B cell (primary cell): ENCODE data around the gene AKIP1. TPM values are rescaled to one million over a fixed set of nuclear protein-coding genes. Genes with fewer than 3 reads are reported as not detected.

ENCODE experiments used
- ATAC-seq: fragments of 200-7000 bp; cut with Tn5 transposase; one replicate; pipeline ENCODE4 v1.10.0; 2021; ENCODE audit warnings: low read depth, mild to moderate bottlenecking, moderate number of reproducible peaks, moderate library complexity
- CTCF ChIA-PET: fragments of 350-600 bp; sonication (Branson Sonifier 250); formaldehyde crosslinking; loops from one replicate; lab custom pipeline; 2021; ENCODE audit warnings: antibody characterized with exemption, inconsistent platforms; lab: Charles Lee
- POLR2A ChIA-PET: fragments of 350-600 bp; sonication (Branson Sonifier 250); formaldehyde crosslinking; loops from one replicate; lab custom pipeline; 2021; ENCODE audit warnings: antibody characterized with exemption; lab: Charles Lee
- DNase-seq: peaks from one replicate; pipeline ENCODE4 v3.0.0; 2013
- H2AFZ ChIP-seq: 2 replicates; pipeline ENCODE4 v1.6.1; 2012; ENCODE audit warnings: mild to moderate bottlenecking, low read depth, low read length; ENCODE audit not compliant: insufficient read depth, poor library complexity, severe bottlenecking
- H3K27ac ChIP-seq, 2 donors: 1 replicate in 1 of 2; 2 replicates in 1 of 2; pipeline ENCODE4 v1.5.1; 2012 to 2013; ENCODE audit warnings: low read length in 2 of 2, mild to moderate bottlenecking in 2 of 2, moderate library complexity in 1 of 2
- H3K27me3 ChIP-seq, 4 experiments: fragments of 200-600 bp in 1 of 4; sonication (generic) in 1 of 4; replicated peaks in 1 of 4; 1 replicate in 2 of 4; 2 replicates in 2 of 4; pipeline versions ENCODE4 v1.6.1 to v1.7.0; 2013 to 2016; ENCODE audit warnings: low read length in 3 of 4, mild to moderate bottlenecking in 2 of 4, mixed read lengths in 1 of 4, moderate library complexity in 1 of 4; ENCODE audit not compliant: insufficient read depth in 4 of 4, control insufficient read depth in 3 of 4; ENCODE audit errors: control extremely low read depth in 1 of 4
- H3K36me3 ChIP-seq, 2 experiments: replicated peaks in 1 of 2; 1 replicate in 1 of 2; 2 replicates in 1 of 2; pipeline versions ENCODE4 v1.6.1 to v1.7.1; 2013; ENCODE audit warnings: low read length in 1 of 2; ENCODE audit not compliant: insufficient read depth in 2 of 2, control insufficient read depth in 1 of 2; ENCODE audit errors: control extremely low read depth in 1 of 2, extremely low read depth in 1 of 2
- H3K4me1 ChIP-seq, 2 donors: fragments of 200-600 bp in 1 of 2; sonication (generic) in 1 of 2; 1 replicate in 1 of 2; 2 replicates in 1 of 2; pipeline versions ENCODE4 v1.5.1 to v1.6.1; 2013 to 2017; ENCODE audit warnings: low read length in 2 of 2; ENCODE audit not compliant: control insufficient read depth in 2 of 2, insufficient read depth in 2 of 2
- H3K4me2 ChIP-seq: replicated peaks from 2 replicates; pipeline ENCODE3; 2012; ENCODE audit warnings: mild to moderate bottlenecking, low read depth, low read length; ENCODE audit not compliant: poor library complexity, severe bottlenecking
- H3K4me3 ChIP-seq, 5 experiments: fragments of 200-600 bp in 1 of 5; sonication (generic) in 1 of 5; 1 replicate in 3 of 5; 2 replicates in 2 of 5; pipeline versions ENCODE4 v1.5.1 to v1.7.0; 2011 to 2016; ENCODE audit warnings: low read length in 4 of 5, mild to moderate bottlenecking in 4 of 5, low read depth in 2 of 5, control low read depth in 1 of 5, moderate library complexity in 1 of 5; ENCODE audit not compliant: insufficient read depth in 1 of 5; ENCODE audit errors: control extremely low read depth in 1 of 5, extremely low read depth in 1 of 5
- H3K79me2 ChIP-seq: fragments of 200-600 bp; sonication (generic); one replicate; pipeline ENCODE4 v1.6.0; 2016; ENCODE audit warnings: low read length; ENCODE audit not compliant: control insufficient read depth, insufficient read depth
- H3K9ac ChIP-seq: fragments of 200-600 bp; sonication (generic); 2 replicates; pipeline ENCODE4 v1.6.1; 2017; ENCODE audit warnings: mild to moderate bottlenecking, low read length, moderate library complexity
- H3K9me3 ChIP-seq, 3 donors: one replicate each; pipeline versions ENCODE4 v1.6.1 to v1.7.1; 2013; ENCODE audit warnings: low read length in 2 of 3; ENCODE audit not compliant: control insufficient read depth in 2 of 3, insufficient read depth in 1 of 3; ENCODE audit errors: control extremely low read depth in 1 of 3
- H4K20me1 ChIP-seq: 2 replicates; pipeline ENCODE4 v1.6.0; 2012; ENCODE audit warnings: mild to moderate bottlenecking, low read length; ENCODE audit not compliant: insufficient read depth, control insufficient read depth, poor library complexity, severe bottlenecking
- H3K27ac Mint-ChIP-seq: one replicate; pipeline ENCODE4 v1.8.0; 2021; ENCODE audit warnings: mixed read lengths
- H3K27me3 Mint-ChIP-seq: one replicate; pipeline ENCODE4 v1.8.0; 2021; ENCODE audit warnings: mixed read lengths
- H3K4me1 Mint-ChIP-seq: one replicate; pipeline ENCODE4 v1.8.0; 2021; ENCODE audit warnings: mixed read lengths
- H3K4me3 Mint-ChIP-seq: one replicate; pipeline ENCODE4 v1.8.0; 2021; ENCODE audit warnings: mixed read lengths
- H3K9me3 Mint-ChIP-seq: one replicate; pipeline ENCODE4 v1.8.0; 2022; ENCODE audit warnings: mixed read lengths; ENCODE audit not compliant: insufficient read depth
- EZH2 ChIP-seq: IDR thresholded peaks from 2 replicates; pipeline ENCODE4 v1.6.1; 2012; ENCODE audit warnings: borderline replicate concordance, low read depth, mild to moderate bottlenecking, moderate library complexity, low read length; ENCODE audit not compliant: insufficient read depth, poor library complexity, severe bottlenecking
- WGBS: methylation state at CpG from one replicate; pipeline ENCODE4 v1.1.5; 2013; ENCODE audit warnings: missing lambda C conversion rate; ENCODE audit not compliant: insufficient coverage; 5-methylcytosine and 5-hydroxymethylcytosine counted together
- intact Hi-C: fragments of 100-400 bp; cut with micrococcal nuclease; formaldehyde crosslinking; loops from one replicate; pipeline ENCODE4 v1.10.0; 2022
- polyA plus RNA-seq: library from polyadenylated mRNA; depleted of rRNA; stranded (reverse); fragments of >200 nt; gene quantifications from 2 replicates; pipeline ENCODE4 v1.2.3, GENCODE V29; 2012
- total RNA-seq, 2 donors: library from RNA; stranded (reverse); fragments of 120-200 nt in 1 of 2; gene quantifications; 1 replicate in 1 of 2; 2 replicates in 1 of 2; pipeline versions ENCODE4 v1.2.3 to v1.2.4, GENCODE V29; 2013 to 2022
- TF ChIP-seq, protein P1 (sequence below): fragments of 200-600 bp; IDR thresholded peaks from one replicate; pipeline ENCODE4 v1.8.0; 2022; ENCODE audit warnings: antibody characterized with exemption, mild to moderate bottlenecking

AKIP1 gene
- total and polyA plus RNA-seq, 2 donors (not counting 1 experiment from before 2014, with no cell fraction given) = 2.8 to 10.7 TPM

DNA sequence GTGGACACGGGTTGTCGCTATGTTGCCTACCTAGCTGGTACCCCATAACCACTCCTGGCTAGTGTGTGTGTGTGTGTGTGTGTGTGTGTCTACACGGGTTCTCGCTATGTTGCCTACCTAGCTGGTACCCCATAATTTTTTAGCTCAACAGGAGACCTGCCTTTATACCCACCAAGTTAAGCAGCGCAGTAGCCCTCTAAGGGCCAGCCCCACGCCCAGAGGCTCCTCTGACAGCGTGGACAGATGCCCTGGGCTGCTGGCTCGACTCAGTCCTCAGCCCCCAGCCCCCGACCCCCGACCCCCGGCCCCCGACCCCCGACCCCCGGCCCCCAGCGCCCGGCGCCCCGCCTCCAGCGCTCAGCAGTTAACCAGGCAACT is 351 bp upstream of the AKIP1 start:
- intact Hi-C loops = loop anchor here (2.0 to 5.0 kb wide), 2 partner anchors 222 to 318 kb away; partner anchors contain the start of gene STK33
- Histone ChIP-seq H3K27me3 (peaks cover 0 to 3% (median 0%) of the 10 kb centered on the region in 4 experiments), H3K9me3 (no peaks in the 10 kb centered on the region), H3K4me2 (peak overlapping the region; percentile 90), H3K79me2 (no peaks in the 10 kb centered on the region), H3K4me3 (peak overlapping the region; percentile 61 to 78 (median 69)), H4K20me1 (no peaks in the 10 kb centered on the region), H3K4me1 (peaks cover 18 to 26% of the 10 kb centered on the region in 2 donors), H3K27ac (no peak overlapping the region), H3K9ac (peak overlapping the region; percentile 91), H3K36me3 (no peaks in the 10 kb centered on the region), H2AFZ (peak overlapping the region; percentile 92)
- Mint-ChIP-seq H3K27me3 (peaks cover 2% of the 10 kb centered on the region), H3K27ac (peak overlapping the region; percentile 26), H3K9me3 (no peaks in the 10 kb centered on the region), H3K4me3 (peak overlapping the region; percentile 87), H3K4me1 (peaks cover 46% of the 10 kb centered on the region)
- ChIA-PET POLR2A (interaction anchor here (0.6 to 2.1 kb wide), 4 partner anchors 77 to 1548 kb away, joined by 3 to 9 read pairs (median 4); partner anchors contain the start of genes RPL27A and TRIM66), CTCF (interaction anchor here (1.0 to 5.4 kb wide), 2 partner anchors 49 to 227 kb away, joined by 3 to 44 read pairs; no protein-coding TSS in a partner anchor)
- no peak for DNase-seq
- WGBS = 0% methylated on average over 5 of the region's 19 CpGs
- peak; percentile 4 for ATAC-seq
- TF ChIP-seq EZH2 = no peak
- TF ChIP-seq, protein P1, sequence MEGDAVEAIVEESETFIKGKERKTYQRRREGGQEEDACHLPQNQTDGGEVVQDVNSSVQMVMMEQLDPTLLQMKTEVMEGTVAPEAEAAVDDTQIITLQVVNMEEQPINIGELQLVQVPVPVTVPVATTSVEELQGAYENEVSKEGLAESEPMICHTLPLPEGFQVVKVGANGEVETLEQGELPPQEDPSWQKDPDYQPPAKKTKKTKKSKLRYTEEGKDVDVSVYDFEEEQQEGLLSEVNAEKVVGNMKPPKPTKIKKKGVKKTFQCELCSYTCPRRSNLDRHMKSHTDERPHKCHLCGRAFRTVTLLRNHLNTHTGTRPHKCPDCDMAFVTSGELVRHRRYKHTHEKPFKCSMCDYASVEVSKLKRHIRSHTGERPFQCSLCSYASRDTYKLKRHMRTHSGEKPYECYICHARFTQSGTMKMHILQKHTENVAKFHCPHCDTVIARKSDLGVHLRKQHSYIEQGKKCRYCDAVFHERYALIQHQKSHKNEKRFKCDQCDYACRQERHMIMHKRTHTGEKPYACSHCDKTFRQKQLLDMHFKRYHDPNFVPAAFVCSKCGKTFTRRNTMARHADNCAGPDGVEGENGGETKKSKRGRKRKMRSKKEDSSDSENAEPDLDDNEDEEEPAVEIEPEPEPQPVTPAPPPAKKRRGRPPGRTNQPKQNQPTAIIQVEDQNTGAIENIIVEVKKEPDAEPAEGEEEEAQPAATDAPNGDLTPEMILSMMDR = no peak

GRCh38 chr11:8913961-8914660 is 3.1 kb downstream of the AKIP1 start:
- Mint-ChIP-seq H3K4me3 (peak overlapping the region; percentile 83), H3K27me3 (no peaks in the 10 kb centered on the region), H3K9me3 (no peaks in the 10 kb centered on the region), H3K4me1 (peaks cover 34% of the 10 kb centered on the region), H3K27ac (peak overlapping the region; percentile 42)
- Histone ChIP-seq H3K27me3 (peaks cover 0 to 3% (median 0%) of the 10 kb centered on the region in 4 experiments), H3K27ac (peak overlapping the region; percentile 15 to 76), H3K9ac (peak overlapping the region; percentile 48), H3K4me3 (peak overlapping the region; percentile 13 to 44 (median 33)), H3K4me2 (peak overlapping the region; percentile 67), H2AFZ (peak overlapping the region; percentile 80), H3K36me3 (peaks cover 0 to under 1% of the 10 kb centered on the region in 2 experiments), H3K4me1 (peaks cover 18 to 22% of the 10 kb centered on the region in 2 donors), H4K20me1 (no peaks in the 10 kb centered on the region), H3K79me2 (peaks cover 3% of the 10 kb centered on the region), H3K9me3 (no peaks in the 10 kb centered on the region)
- ChIA-PET POLR2A (no interaction called here), CTCF (interaction anchor here (0.8 to 5.4 kb wide), 8 partner anchors 17 to 592 kb away, joined by 3 to 44 read pairs (median 8); partner anchors contain the start of gene TMEM9B)
- DNase-seq = peak; percentile 61
- ATAC-seq = peak; percentile 44
- 0% methylated on average over 2 of the region's 9 CpGs for WGBS
- TF ChIP-seq, protein P1 = peak; percentile 77
- no peak for TF ChIP-seq EZH2
- intact Hi-C loops = loop anchor here (1.0 to 5.0 kb wide), 3 partner anchors 45 to 593 kb away; partner anchors contain the start of gene STK33
